DOHH2 (cell line): ENCODE results near the gene GUCD1.

ENCODE experiments used
- H3F3A ChIP-seq: fragments of 200-600 bp; sonication (generic), shearing (Covaris generic); 2 replicates; pipeline ENCODE4 v1.6.0; 2016; ENCODE audit warnings: antibody characterized with exemption, mild to moderate bottlenecking; ENCODE audit not compliant: control insufficient read depth, insufficient read depth
- H3K27ac ChIP-seq: fragments of 200-600 bp; sonication (generic); 2 replicates; pipeline ENCODE4 v1.5.1; 2014; ENCODE audit warnings: low read depth, mild to moderate bottlenecking, low read length, moderate library complexity
- H3K27me3 ChIP-seq: fragments of 200-600 bp; sonication (generic); 2 replicates; pipeline ENCODE4 v1.6.1; 2014; ENCODE audit warnings: mild to moderate bottlenecking, low read length, mixed read lengths; ENCODE audit not compliant: control insufficient read depth
- H3K36me3 ChIP-seq: fragments of 200-600 bp; sonication (generic); 2 replicates; pipeline ENCODE4 v1.6.1; 2014; ENCODE audit warnings: mild to moderate bottlenecking, low read length, moderate library complexity, mixed read lengths; ENCODE audit not compliant: control insufficient read depth
- H3K4me1 ChIP-seq: fragments of 200-600 bp; sonication (generic); 2 replicates; pipeline ENCODE4 v1.6.1; 2014; ENCODE audit warnings: mild to moderate bottlenecking, low read length, mixed read lengths; ENCODE audit not compliant: control insufficient read depth
- H3K4me2 ChIP-seq: fragments of 200-600 bp; sonication (generic); 2 replicates; pipeline ENCODE4 v1.6.0; 2014; ENCODE audit warnings: mild to moderate bottlenecking, low read length, moderate library complexity
- H3K4me3 ChIP-seq: fragments of 200-600 bp; sonication (generic); 2 replicates; pipeline ENCODE4 v1.5.1; 2014; ENCODE audit warnings: mild to moderate bottlenecking, low read length, mixed read lengths
- H3K79me2 ChIP-seq: fragments of 200-600 bp; sonication (generic); 2 replicates; pipeline ENCODE4 v1.6.1; 2014; ENCODE audit warnings: mild to moderate bottlenecking, low read length, mixed read lengths; ENCODE audit not compliant: control insufficient read depth
- H3K9me2 ChIP-seq: fragments of 200-600 bp; sonication (generic); replicated peaks from 2 replicates; pipeline ENCODE4 v1.6.1; 2014; ENCODE audit warnings: mild to moderate bottlenecking, low read length, mixed read lengths; ENCODE audit not compliant: control insufficient read depth
- H3K9me3 ChIP-seq: fragments of 200-600 bp; sonication (generic); 2 replicates; pipeline ENCODE4 v1.6.1; 2014; ENCODE audit warnings: antibody characterized with exemption, low read length, mixed read lengths; ENCODE audit not compliant: control insufficient read depth, insufficient read depth
- H4K20me1 ChIP-seq: fragments of 200-600 bp; sonication (generic); 2 replicates; pipeline ENCODE4 v1.6.0; 2014; ENCODE audit warnings: low read depth, mild to moderate bottlenecking, antibody characterized with exemption, low read length, moderate library complexity; ENCODE audit not compliant: control insufficient read depth, insufficient read depth
- EZH2phosphoT487 ChIP-seq: fragments of 200-600 bp; sonication (generic); IDR thresholded peaks from 2 replicates; pipeline ENCODE4 v1.6.1; 2017; ENCODE audit warnings: borderline replicate concordance, mild to moderate bottlenecking, antibody characterized with exemption, low read length, moderate library complexity, mixed read lengths
- TF ChIP-seq, protein P1 (sequence below): fragments of 200-600 bp; sonication (generic); IDR thresholded peaks from one replicate; pipeline ENCODE4 v1.5.1; 2014; ENCODE audit warnings: antibody characterized with exemption, mild to moderate bottlenecking, low read depth, low read length; ENCODE audit not compliant: poor library complexity, severe bottlenecking

Gene GUCD1

DNA sequence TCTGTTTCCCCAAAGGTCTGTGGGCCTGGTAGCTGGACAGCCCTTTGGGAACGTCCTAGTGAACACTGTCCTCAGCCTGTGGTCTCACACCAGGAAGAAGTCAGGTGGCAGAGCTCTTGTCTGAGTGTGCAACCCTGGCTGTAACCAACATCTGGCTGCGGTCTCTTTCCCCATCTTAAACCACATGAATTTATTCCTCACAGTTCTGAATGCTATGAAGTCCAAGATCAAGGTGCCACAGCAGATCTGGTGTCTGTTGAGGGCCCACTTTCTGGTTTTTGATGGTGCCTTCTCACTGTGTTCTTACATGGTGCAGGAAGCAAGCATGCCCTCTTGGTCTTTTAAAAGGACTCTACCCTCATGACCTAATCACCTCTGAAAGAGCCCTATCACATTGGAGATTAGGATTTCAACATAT lies 57.1 kb downstream of the GUCD1 start:
- no peak for TF ChIP-seq EZH2phosphoT487
- TF ChIP-seq, protein P1, sequence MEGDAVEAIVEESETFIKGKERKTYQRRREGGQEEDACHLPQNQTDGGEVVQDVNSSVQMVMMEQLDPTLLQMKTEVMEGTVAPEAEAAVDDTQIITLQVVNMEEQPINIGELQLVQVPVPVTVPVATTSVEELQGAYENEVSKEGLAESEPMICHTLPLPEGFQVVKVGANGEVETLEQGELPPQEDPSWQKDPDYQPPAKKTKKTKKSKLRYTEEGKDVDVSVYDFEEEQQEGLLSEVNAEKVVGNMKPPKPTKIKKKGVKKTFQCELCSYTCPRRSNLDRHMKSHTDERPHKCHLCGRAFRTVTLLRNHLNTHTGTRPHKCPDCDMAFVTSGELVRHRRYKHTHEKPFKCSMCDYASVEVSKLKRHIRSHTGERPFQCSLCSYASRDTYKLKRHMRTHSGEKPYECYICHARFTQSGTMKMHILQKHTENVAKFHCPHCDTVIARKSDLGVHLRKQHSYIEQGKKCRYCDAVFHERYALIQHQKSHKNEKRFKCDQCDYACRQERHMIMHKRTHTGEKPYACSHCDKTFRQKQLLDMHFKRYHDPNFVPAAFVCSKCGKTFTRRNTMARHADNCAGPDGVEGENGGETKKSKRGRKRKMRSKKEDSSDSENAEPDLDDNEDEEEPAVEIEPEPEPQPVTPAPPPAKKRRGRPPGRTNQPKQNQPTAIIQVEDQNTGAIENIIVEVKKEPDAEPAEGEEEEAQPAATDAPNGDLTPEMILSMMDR, result no peak
- H3K4me1 ChIP-seq, result peaks cover 5% of the 10 kb centered on the region
- no peaks in the 10 kb centered on the region for H3K36me3 ChIP-seq
- H3K9me3 ChIP-seq, result no peaks in the 10 kb centered on the region
- H3K9me2 ChIP-seq, result no peaks in the 10 kb centered on the region
- H3K27me3 ChIP-seq, result no peaks in the 10 kb centered on the region
- no peak overlapping the region for H3K27ac ChIP-seq
- H3K4me3 ChIP-seq, result no peak overlapping the region
- no peaks in the 10 kb centered on the region for H3K79me2 ChIP-seq
- no peaks in the 10 kb centered on the region for H3F3A ChIP-seq
- H4K20me1 ChIP-seq, result no peaks in the 10 kb centered on the region
- no peak overlapping the region for H3K4me2 ChIP-seq

DNA sequence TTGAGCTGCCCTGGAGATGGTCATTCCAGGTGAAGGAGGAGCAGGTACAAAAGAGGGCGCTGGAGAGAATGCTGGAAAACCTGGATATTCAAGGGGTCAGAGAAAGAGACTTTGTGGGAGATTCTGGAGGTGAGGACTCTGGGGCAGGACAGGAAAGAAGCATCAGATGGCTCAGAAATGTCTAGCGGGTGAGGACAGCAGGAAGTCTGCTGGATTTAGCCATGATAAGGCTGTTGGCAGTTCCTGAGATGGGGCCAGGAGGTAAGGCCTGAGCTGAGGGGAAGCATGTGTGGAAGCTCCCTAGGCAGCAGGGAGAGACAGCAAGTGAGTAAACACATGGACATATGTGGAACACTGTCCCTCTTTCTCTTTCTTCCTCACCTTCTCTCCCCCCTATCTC lies 58.3 kb downstream of the GUCD1 start:
- Histone ChIP-seq H3K27me3 (peaks cover 4% of the 10 kb centered on the region), H3K4me2 (no peak overlapping the region), H3K9me2 (no peaks in the 10 kb centered on the region), H4K20me1 (no peaks in the 10 kb centered on the region), H3K27ac (no peak overlapping the region), H3K36me3 (no peaks in the 10 kb centered on the region), H3K9me3 (no peaks in the 10 kb centered on the region), H3K79me2 (no peaks in the 10 kb centered on the region), H3K4me3 (no peak overlapping the region), H3K4me1 (no peaks in the 10 kb centered on the region), H3F3A (no peaks in the 10 kb centered on the region)
- no peak for TF ChIP-seq EZH2phosphoT487
- TF ChIP-seq, protein P1, result no peak

DNA sequence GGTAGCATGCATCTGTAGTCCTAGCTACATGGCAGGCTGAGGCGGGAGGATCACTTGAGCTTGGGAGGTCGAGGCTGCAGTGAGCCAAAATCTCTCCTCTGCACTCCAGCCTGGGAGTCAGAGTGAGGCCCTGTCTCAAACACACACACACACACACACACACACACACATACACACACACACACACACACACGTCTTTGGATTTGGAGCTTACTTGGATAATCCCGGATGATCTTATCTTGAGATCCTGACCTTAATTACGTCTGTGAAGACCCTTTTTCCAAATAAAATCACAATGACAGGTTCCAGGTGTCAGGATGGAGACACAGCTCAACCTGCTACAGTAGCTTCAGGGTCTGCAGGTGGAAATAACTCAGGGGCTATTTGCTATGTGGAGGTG lies 58.7 kb downstream of the GUCD1 start:
- no peaks in the 10 kb centered on the region for H3K4me1 ChIP-seq
- H3K4me2 ChIP-seq, result no peak overlapping the region
- H3K27ac ChIP-seq, result no peak overlapping the region
- no peaks in the 10 kb centered on the region for H3K9me2 ChIP-seq
- no peaks in the 10 kb centered on the region for H3F3A ChIP-seq
- H3K27me3 ChIP-seq, result peaks cover 4% of the 10 kb centered on the region
- TF ChIP-seq, protein P1, result no peak
- TF ChIP-seq EZH2phosphoT487, result no peak
- H3K9me3 ChIP-seq, result no peaks in the 10 kb centered on the region
- H3K4me3 ChIP-seq, result no peak overlapping the region
- no peaks in the 10 kb centered on the region for H3K36me3 ChIP-seq
- no peaks in the 10 kb centered on the region for H4K20me1 ChIP-seq
- H3K79me2 ChIP-seq, result no peaks in the 10 kb centered on the region

- Histone ChIP-seq H3K9me3 (no peaks in the 10 kb centered on the region), H3K79me2 (no peaks in the 10 kb centered on the region), H3K4me1 (no peaks in the 10 kb centered on the region), H3K9me2 (no peaks in the 10 kb centered on the region), H3K4me2 (no peak overlapping the region), H3K27ac (no peak overlapping the region), H4K20me1 (no peaks in the 10 kb centered on the region), H3K27me3 (peaks cover 4% of the 10 kb centered on the region), H3K36me3 (no peaks in the 10 kb centered on the region), H3K4me3 (no peak overlapping the region), H3F3A (no peaks in the 10 kb centered on the region)
- TF ChIP-seq EZH2phosphoT487, result no peak
- TF ChIP-seq, protein P1, result no peak
Observed at GRCh38 chr22:24495365-24495675, 59.6 kb downstream of the GUCD1 start.
